ENCODE measurements around the gene TLE3.

TLE3 gene

DNA sequence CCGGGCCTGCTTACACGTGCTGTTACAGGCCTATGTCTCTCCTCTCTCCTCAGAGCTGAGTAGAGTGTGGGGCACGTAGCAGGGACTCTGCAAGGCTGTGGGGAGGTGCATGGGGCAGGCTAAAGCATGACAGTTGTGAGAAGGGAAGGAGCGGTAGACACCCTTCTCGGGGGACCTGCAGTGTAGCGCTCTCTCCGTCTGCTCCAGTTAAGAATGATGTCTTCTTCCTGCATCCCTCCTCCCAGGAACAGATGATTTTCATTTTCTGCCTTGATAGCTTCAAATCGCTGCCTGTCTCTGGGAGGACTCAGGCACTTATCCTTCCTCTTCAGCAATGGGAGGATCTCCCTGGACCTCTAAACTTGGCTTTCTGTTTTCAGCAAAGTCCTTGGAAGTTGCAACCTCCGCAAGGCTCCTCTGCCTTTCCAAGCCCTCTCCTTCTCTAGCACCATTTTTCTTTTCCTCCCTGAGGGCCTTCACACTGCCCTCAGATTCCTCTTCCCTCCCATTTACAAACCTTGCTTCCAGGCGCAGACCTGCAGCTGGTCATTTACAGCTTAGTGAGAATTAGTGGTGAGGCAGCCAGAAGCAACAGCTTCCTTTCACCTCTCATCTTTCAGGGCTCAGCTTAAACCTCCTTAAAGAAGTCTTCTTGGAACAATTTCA lies 23.4 kb upstream of the TLE3 start:
- Histone ChIP-seq H3K9me3 (ENCODE audit: insufficient read depth, low read length, severe bottlenecking) (no peaks in the 10 kb centered on the region), H3K27ac (ENCODE audit: low read length) (no peak overlapping the region), H3K4me2 (ENCODE audit: insufficient read depth, low read length) (no peak overlapping the region), H3K27me3 (ENCODE audit: insufficient read depth, low read length, poor library complexity) (peaks cover 8% of the 10 kb centered on the region), H4K20me1 (ENCODE audit: insufficient read depth, low read length) (no peaks in the 10 kb centered on the region; the same call in 1 of the 2 replicates), H3K4me3 (ENCODE audit: low read depth in 1 of 2, low read length in 2 of 2) (no peak overlapping the region), H2AFZ (ENCODE audit: low read depth, low read length) (no peak overlapping the region), H3K4me1 (ENCODE audit: insufficient read depth, low read length) (no peaks in the 10 kb centered on the region), H3K36me3 (ENCODE audit: insufficient read depth, low read length) (no peaks in the 10 kb centered on the region), H3K9ac (ENCODE audit: low read depth, low read length) (no peak overlapping the region), H3K79me2 (ENCODE audit: insufficient read depth, low read length) (no peaks in the 10 kb centered on the region)
- no peak for DNase-seq
- TF ChIP-seq, protein P1, sequence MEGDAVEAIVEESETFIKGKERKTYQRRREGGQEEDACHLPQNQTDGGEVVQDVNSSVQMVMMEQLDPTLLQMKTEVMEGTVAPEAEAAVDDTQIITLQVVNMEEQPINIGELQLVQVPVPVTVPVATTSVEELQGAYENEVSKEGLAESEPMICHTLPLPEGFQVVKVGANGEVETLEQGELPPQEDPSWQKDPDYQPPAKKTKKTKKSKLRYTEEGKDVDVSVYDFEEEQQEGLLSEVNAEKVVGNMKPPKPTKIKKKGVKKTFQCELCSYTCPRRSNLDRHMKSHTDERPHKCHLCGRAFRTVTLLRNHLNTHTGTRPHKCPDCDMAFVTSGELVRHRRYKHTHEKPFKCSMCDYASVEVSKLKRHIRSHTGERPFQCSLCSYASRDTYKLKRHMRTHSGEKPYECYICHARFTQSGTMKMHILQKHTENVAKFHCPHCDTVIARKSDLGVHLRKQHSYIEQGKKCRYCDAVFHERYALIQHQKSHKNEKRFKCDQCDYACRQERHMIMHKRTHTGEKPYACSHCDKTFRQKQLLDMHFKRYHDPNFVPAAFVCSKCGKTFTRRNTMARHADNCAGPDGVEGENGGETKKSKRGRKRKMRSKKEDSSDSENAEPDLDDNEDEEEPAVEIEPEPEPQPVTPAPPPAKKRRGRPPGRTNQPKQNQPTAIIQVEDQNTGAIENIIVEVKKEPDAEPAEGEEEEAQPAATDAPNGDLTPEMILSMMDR (IDR thresholded peaks at IDR 0.05; ENCODE audit: borderline replicate concordance, extremely low read depth, low read length, poor library complexity, severe bottlenecking), result no peak
- no peak for TF ChIP-seq EZH2 (IDR thresholded peaks at IDR 0.05; ENCODE audit: borderline replicate concordance, low read depth, low read length, severe bottlenecking)
- no peak for ATAC-seq (ENCODE audit: insufficient read depth, low read depth)

DNA sequence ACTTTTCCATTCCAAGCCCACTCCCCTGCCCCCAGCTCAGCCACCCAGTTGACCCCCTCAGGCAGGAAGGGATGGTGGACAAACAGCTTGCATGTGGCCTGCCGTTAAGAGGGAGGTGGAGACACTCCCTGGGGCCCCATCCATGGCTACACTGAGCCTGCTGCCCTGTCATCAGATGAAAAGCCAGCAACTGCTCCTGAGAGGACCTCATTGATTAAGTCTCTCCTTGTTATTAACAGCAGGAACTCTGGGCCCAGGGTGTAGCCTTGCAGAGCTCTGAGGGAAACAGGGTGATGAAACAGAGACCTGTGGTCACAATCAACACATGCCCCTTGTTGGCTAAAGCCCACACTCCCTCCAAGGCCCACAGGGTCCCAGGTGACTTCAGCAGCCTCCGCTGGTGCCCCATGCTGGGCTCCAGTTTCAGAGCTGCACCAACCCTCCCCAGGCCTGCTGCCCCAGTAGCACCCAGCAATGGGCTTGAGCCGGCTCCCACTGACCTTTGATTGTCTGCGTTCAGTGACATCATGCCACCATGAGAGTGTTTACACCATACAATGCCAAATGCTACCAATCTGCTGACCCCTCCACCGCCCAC lies 22.3 kb upstream of the TLE3 start:
- Histone ChIP-seq H3K36me3 (ENCODE audit: insufficient read depth, low read length) (no peaks in the 10 kb centered on the region), H3K9me3 (ENCODE audit: insufficient read depth, low read length, severe bottlenecking) (no peaks in the 10 kb centered on the region), H3K4me3 (ENCODE audit: low read depth in 1 of 2, low read length in 2 of 2) (no peak overlapping the region), H3K27me3 (ENCODE audit: insufficient read depth, low read length, poor library complexity) (peaks cover 2% of the 10 kb centered on the region), H3K79me2 (ENCODE audit: insufficient read depth, low read length) (no peaks in the 10 kb centered on the region), H4K20me1 (ENCODE audit: insufficient read depth, low read length) (no peaks in the 10 kb centered on the region; the same call in 1 of the 2 replicates), H3K4me2 (ENCODE audit: insufficient read depth, low read length) (no peak overlapping the region), H3K4me1 (ENCODE audit: insufficient read depth, low read length) (no peaks in the 10 kb centered on the region), H3K9ac (ENCODE audit: low read depth, low read length) (no peak overlapping the region), H2AFZ (ENCODE audit: low read depth, low read length) (no peak overlapping the region), H3K27ac (ENCODE audit: low read length) (no peak overlapping the region)
- no peak for ATAC-seq (ENCODE audit: insufficient read depth, low read depth)
- DNase-seq, result no peak
- TF ChIP-seq, protein P1 (IDR thresholded peaks at IDR 0.05; ENCODE audit: borderline replicate concordance, extremely low read depth, low read length, poor library complexity, severe bottlenecking), result no peak
- TF ChIP-seq EZH2 (IDR thresholded peaks at IDR 0.05; ENCODE audit: borderline replicate concordance, low read depth, low read length, severe bottlenecking), result no peak

DNA sequence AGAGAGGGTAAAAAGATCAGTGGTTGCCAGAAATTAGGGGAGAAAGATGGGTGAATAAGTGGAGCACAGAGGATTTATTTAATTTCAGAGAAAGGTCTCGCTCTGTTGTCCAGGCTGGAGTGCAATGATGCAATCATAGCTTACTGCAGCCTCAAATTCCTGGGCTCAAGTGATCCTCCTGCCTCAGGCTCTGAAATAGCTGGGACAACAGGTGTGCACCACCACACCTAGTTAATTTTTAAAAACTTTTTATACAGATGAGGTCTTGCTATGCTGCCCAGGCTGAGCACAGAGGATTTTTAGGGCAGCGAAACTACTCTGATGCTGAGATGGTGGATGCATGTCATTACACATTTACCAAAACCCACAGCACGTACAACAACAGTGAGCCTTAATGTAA lies 20.9 kb upstream of the TLE3 start:
- H3K4me2 ChIP-seq (ENCODE audit: insufficient read depth, low read length), result no peak overlapping the region
- H2AFZ ChIP-seq (ENCODE audit: low read depth, low read length), result no peak overlapping the region
- H3K9me3 ChIP-seq (ENCODE audit: insufficient read depth, low read length, severe bottlenecking), result no peaks in the 10 kb centered on the region
- no peak overlapping the region for H3K9ac ChIP-seq (ENCODE audit: low read depth, low read length)
- DNase-seq (no peak), ATAC-seq (ENCODE audit: insufficient read depth, low read depth) (no peak)
- H3K79me2 ChIP-seq (ENCODE audit: insufficient read depth, low read length), result no peaks in the 10 kb centered on the region
- H3K4me1 ChIP-seq (ENCODE audit: insufficient read depth, low read length), result no peaks in the 10 kb centered on the region
- H4K20me1 ChIP-seq (ENCODE audit: insufficient read depth, low read length), result no peaks in the 10 kb centered on the region; the same call in 1 of the 2 replicates
- no peak overlapping the region for H3K27ac ChIP-seq (ENCODE audit: low read length)
- no peaks in the 10 kb centered on the region for H3K27me3 ChIP-seq (ENCODE audit: insufficient read depth, low read length, poor library complexity)
- TF ChIP-seq, protein P1 (IDR thresholded peaks at IDR 0.05; ENCODE audit: borderline replicate concordance, extremely low read depth, low read length, poor library complexity, severe bottlenecking), result no peak
- no peak for TF ChIP-seq EZH2 (IDR thresholded peaks at IDR 0.05; ENCODE audit: borderline replicate concordance, low read depth, low read length, severe bottlenecking)
- H3K4me3 ChIP-seq (ENCODE audit: low read depth in 1 of 2, low read length in 2 of 2), result no peak overlapping the region
- no peaks in the 10 kb centered on the region for H3K36me3 ChIP-seq (ENCODE audit: insufficient read depth, low read length)

Measured in DND-41 (cell line).